Coronary artery (tissue), 2 donors: Measurements from ENCODE around the gene FCRLA.

Source experiments
- DNase-seq: peaks from one replicate; pipeline ENCODE4 v3.0.0-alpha.2; 2017; ENCODE audit warnings: low spot score
- H3K27ac ChIP-seq, 2 donors: fragments of 200-600 bp; sonication (generic); one replicate each; pipeline ENCODE4 v1.5.1; 2016 to 2019
- H3K4me3 ChIP-seq: fragments of 200-600 bp; sonication (generic); 2 replicates; pipeline ENCODE4 v1.5.1; 2016; ENCODE audit warnings: mild to moderate bottlenecking, moderate library complexity
- TF ChIP-seq, protein P1 (sequence below): fragments of 200-600 bp; sonication (generic); IDR thresholded peaks from one replicate; pipeline ENCODE4 v1.5.1; 2019; ENCODE audit warnings: antibody characterized with exemption

The FCRLA gene

DNA sequence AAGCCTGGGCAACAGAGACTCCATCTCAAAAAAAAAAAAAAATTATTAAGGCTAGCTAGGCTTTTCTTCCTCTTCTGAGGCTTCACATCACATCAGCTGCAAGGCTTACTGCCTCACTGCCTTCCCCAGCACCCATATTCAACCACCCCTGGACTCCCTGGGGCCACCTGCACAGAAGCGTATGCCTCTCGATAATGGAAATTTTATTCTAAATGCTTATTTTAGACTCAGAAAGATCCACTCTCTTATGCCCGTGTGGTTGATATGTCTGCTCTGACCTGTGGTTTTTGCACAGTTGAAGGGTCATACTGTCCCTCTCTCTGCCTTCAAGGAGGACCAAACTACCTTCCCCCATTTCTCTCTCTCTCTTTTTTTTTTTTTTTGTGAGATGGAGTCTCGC is 1.5 kb upstream of the FCRLA start:
- Histone ChIP-seq H3K4me3 (no peak overlapping the region), H3K27ac (no peak overlapping the region)
- no peak for DNase-seq
- TF ChIP-seq, protein P1, sequence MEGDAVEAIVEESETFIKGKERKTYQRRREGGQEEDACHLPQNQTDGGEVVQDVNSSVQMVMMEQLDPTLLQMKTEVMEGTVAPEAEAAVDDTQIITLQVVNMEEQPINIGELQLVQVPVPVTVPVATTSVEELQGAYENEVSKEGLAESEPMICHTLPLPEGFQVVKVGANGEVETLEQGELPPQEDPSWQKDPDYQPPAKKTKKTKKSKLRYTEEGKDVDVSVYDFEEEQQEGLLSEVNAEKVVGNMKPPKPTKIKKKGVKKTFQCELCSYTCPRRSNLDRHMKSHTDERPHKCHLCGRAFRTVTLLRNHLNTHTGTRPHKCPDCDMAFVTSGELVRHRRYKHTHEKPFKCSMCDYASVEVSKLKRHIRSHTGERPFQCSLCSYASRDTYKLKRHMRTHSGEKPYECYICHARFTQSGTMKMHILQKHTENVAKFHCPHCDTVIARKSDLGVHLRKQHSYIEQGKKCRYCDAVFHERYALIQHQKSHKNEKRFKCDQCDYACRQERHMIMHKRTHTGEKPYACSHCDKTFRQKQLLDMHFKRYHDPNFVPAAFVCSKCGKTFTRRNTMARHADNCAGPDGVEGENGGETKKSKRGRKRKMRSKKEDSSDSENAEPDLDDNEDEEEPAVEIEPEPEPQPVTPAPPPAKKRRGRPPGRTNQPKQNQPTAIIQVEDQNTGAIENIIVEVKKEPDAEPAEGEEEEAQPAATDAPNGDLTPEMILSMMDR = no peak

DNA sequence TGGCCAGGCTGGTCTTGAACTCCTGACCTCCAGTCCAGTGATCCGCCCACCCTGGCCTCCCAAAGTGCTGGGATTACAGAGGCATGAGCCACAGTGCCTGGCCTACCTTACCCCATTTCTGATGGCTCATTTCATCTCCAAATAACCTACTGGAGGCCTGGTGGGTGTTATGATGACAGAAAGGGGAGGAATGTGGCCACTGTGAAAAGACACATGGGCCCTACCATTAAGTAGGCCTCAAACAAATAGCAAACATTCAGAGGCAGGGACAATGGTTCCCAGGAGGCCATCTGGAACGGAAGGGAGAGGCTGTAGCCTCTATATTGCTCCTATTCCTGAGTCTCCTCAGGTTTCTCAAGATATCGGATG is 932 bp upstream of the FCRLA start:
- Histone ChIP-seq H3K27ac (peak overlapping the region; percentile 63 to 74), H3K4me3 (no peak overlapping the region)
- DNase-seq = no peak
- TF ChIP-seq, protein P1 = no peak

DNA sequence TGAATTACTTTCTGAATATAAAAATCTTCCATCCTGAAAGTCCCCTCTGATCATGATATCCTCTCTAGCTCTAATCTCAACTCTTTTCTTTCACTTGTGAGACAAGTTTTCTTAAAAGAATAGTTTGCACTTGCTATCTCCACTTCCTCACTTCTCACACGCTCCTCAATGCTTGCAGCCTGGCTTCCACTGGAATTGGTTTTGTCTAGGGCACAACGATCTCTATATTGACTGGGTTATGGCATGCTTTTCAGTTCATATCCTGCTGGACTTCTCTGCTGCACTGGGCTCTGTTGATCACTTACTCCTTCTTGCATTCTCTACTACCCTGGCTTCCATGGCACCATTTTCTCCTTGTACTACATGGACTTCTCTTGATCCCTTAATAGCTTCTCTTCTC is 474 bp downstream of the FCRLA start:
- DNase-seq = no peak
- Histone ChIP-seq H3K4me3 (no peak overlapping the region), H3K27ac (no peak overlapping the region)
- TF ChIP-seq, protein P1 = no peak

DNA sequence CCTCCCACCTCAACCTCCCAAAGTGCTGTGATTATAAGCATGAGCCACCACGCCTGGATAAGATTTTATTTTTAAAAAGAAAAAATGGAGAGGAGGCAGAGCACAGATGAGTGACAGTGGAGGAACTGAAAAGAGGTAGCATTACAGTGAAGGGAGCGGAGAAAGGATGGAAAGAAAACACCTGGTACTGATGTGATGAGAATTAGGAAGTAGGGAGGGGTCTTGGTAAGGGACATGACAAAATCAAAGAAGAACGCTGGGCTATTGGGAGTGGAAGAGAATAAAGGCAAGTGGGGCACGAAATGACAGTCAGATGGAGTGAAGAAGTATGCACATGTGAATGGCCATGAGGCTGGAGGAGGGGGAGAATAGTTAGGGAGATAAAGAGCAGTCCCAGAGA is 2.3 kb downstream of the FCRLA start:
- TF ChIP-seq, protein P1 = no peak
- DNase-seq = no peak
- no peak overlapping the region for H3K4me3 ChIP-seq

DNA sequence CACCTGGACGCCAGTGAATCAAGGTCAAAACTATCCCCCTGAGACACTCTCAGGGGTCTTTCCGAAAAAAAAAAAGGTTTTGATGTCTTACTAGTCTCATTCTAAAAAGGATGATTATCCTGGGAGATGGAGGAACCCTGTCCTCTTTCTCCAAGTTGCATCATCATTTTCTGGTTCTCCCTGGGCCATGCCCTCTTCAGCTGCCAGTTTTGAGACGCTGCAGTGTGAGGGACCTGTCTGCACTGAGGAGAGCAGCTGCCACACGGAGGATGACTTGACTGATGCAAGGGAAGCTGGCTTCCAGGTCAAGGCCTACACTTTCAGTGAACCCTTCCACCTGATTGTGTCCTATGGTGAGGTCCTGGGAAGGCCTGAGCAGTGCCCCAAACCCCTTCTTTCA is 3.5 kb downstream of the FCRLA start:
- H3K27ac ChIP-seq = no peak overlapping the region
- DNase-seq = no peak
- no peak overlapping the region for H3K4me3 ChIP-seq
- TF ChIP-seq, protein P1 = no peak

More for the DNA sequence above, 2.3 kb downstream of the FCRLA start:
- no peak overlapping the region for H3K27ac ChIP-seq

DNA sequence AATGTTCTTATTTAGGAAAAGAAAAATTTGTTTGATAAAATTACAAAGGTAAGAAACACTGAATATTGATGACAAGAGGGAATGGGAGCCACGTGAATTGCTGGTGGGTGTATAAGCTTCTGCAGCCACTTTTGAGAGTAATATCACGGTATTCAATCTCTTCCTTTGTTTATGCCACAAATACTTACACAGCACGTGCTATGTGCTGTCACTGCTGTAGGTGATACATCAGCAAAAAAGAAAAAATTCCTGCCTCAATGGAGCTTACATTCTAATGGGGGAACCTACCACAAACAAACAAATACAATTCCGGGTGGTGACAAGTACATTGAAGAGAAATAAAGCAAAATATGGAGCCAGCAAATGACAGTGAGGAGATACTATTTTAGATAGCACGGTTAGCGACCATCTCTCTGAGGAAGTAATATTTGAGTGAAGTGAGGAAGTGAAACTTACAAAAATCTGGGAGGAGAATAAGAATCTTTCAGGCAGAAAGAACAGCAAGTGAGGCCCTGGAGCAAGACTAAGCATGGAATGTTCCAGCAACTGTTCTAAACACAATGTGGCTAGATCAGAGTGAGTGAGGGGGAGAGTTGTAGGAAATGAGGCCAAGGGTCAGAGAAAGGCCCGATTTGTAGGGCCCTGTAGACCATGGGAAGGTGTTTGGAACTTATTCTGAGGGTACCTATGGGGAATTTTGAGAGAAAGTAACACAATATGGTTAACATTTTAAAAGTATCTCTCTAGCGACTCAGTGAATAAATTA is 11.7 kb downstream of the FCRLA start:
- TF ChIP-seq, protein P1 = no peak
- H3K27ac ChIP-seq = no peak overlapping the region
- no peak for DNase-seq
- no peak overlapping the region for H3K4me3 ChIP-seq

DNA sequence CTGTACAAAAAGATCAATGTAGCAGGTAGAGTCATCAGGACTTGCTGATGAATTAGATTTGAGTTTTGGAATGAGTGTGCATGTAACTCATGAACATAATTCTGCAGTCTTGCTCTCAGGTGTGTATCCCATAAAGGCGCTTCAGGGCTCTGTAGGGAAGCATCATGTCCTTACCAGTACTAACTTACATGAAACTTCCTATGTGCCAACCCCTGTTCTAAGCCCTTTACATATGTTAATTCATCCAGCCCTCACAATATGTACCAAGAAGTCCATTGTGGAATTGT is 12.2 kb downstream of the FCRLA start:
- Histone ChIP-seq H3K27ac (no peak overlapping the region), H3K4me3 (no peak overlapping the region)
- DNase-seq = no peak
- TF ChIP-seq, protein P1 = no peak
